Measurements from ENCODE around the gene TPCN2.
"Not testable (repeated sequence)": the region's sequence is repeated elsewhere in the genome, so short reads cannot be mapped to it uniquely, and the experiment has no call there.

Gene TPCN2

GRCh38 chr11:69136471-69136870 lies 87.7 kb downstream of the TPCN2 start:
- no peak overlapping the region for H3K4me3 ChIP-seq (ENCODE audit: low read depth, low read length)
- no peak for TF ChIP-seq CTCF (IDR thresholded peaks at IDR 0.05; ENCODE audit: low read depth, low read length, missing control alignments)
- DNase-seq (ENCODE audit: low read depth) = no peak

GRCh38 chr11:69137151-69137844 lies 88.6 kb downstream of the TPCN2 start:
- H3K4me3 ChIP-seq (ENCODE audit: low read depth, low read length) = no peak overlapping the region
- no peak for TF ChIP-seq CTCF (IDR thresholded peaks at IDR 0.05; ENCODE audit: low read depth, low read length, missing control alignments)
- DNase-seq (ENCODE audit: low read depth) = no peak

GRCh38 chr11:69138265-69138664 lies 89.5 kb downstream of the TPCN2 start:
- DNase-seq (ENCODE audit: low read depth) = no peak
- TF ChIP-seq CTCF (IDR thresholded peaks at IDR 0.05; ENCODE audit: low read depth, low read length, missing control alignments) = no peak
- no peak overlapping the region for H3K4me3 ChIP-seq (ENCODE audit: low read depth, low read length)

DNA sequence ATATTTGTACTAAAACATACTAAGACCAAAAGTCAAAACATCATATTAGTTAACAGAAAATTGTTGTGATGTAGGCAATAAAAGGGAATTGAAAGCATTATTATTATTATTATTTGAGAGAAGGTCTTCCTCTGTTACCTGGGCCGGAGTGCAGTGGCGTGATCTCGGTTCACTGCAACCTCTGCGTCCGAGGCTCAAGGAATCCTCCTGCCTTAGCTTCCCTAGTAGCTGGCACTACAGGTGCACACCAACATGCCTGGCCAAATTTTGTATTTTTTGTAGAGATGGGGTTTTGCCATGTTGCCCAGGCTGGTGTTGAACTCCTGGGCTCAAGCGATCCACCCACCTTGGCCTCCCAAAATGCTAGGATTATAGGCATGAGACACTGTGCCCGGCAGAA lies 91.4 kb downstream of the TPCN2 start:
- not testable (repeated sequence) for DNase-seq (ENCODE audit: low read depth); H3K4me3 ChIP-seq (ENCODE audit: low read depth, low read length)

- no peak for TF ChIP-seq CTCF (IDR thresholded peaks at IDR 0.05; ENCODE audit: low read depth, low read length, missing control alignments)
- no peak overlapping the region for H3K4me3 ChIP-seq (ENCODE audit: low read depth, low read length)
- DNase-seq (ENCODE audit: low read depth) = no peak
These were observed 91.9 kb downstream of the TPCN2 start for GRCh38 chr11:69140635-69141034.

- DNase-seq (ENCODE audit: low read depth) = no peak
- no peak for TF ChIP-seq CTCF (IDR thresholded peaks at IDR 0.05; ENCODE audit: low read depth, low read length, missing control alignments)
- no peak overlapping the region for H3K4me3 ChIP-seq (ENCODE audit: low read depth, low read length)
These were observed 93.0 kb downstream of the TPCN2 start for GRCh38 chr11:69141742-69142141.

DNA sequence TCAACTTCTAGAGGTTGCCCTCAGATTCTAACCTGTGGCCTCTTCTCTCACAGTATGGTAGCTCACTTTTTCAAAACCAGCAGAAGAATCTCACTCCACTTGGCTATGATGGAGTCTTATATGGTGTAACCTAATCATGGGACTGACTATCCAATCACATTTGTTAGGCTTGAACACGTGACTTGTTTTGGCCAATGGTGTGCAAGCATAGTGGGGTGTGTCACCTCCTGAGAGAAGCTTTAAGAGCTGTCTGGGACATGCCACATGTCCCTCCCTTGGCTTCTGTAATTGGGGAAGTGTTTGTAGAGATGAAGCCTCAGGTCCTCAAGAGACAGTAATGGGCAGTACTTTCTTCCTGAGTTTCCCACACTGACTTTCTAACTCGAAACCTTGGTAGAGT lies 94.2 kb downstream of the TPCN2 start:
- no peak for DNase-seq (ENCODE audit: low read depth)
- TF ChIP-seq CTCF (IDR thresholded peaks at IDR 0.05; ENCODE audit: low read depth, low read length, missing control alignments) = no peak

More for the DNA sequence above, 94.2 kb downstream of the TPCN2 start:
- H3K4me3 ChIP-seq (ENCODE audit: low read depth, low read length) = no peak overlapping the region
